ENCODE measurements around the gene LRMDA. TPM values are rescaled to one million over a fixed set of nuclear protein-coding genes. Genes with fewer than 3 reads are reported as not detected.

Gene LRMDA
- total RNA-seq, 2 experiments from 2014 or later, result not detected

DNA sequence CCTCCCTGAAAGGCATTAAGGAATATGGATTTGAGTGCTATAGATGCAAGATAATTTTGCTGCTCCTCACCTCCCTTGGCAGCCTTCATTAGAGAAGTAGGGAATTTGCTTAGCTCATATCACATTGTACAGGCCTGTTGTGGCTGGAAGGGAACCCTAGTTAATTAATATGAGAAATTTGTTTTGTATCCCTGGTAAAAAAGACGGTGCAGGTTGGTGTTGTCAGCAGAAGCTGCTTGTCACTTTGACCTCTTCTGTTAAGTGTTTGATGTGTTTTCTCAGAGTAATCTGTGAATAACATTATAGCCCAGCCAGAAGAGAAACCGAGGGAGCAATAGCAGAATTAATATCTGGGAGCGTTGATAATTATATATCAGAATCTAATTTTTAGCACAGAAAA is 278.4 kb downstream of the LRMDA start:
- H3K27ac Mint-ChIP-seq, result no peak overlapping the region
- no peak overlapping the region for H3K4me3 Mint-ChIP-seq
- ChIA-PET POLR2A (no interaction called here), CTCF (no interaction called here)
- no peaks in the 10 kb centered on the region for H3K9me3 Mint-ChIP-seq
- H3K4me1 Mint-ChIP-seq, result no peaks in the 10 kb centered on the region
- no peak for DNase-seq
- no peaks in the 10 kb centered on the region for H3K36me3 Mint-ChIP-seq (ENCODE audit: low read depth)
- peaks cover 3% of the 10 kb centered on the region for H3K27me3 Mint-ChIP-seq

DNA sequence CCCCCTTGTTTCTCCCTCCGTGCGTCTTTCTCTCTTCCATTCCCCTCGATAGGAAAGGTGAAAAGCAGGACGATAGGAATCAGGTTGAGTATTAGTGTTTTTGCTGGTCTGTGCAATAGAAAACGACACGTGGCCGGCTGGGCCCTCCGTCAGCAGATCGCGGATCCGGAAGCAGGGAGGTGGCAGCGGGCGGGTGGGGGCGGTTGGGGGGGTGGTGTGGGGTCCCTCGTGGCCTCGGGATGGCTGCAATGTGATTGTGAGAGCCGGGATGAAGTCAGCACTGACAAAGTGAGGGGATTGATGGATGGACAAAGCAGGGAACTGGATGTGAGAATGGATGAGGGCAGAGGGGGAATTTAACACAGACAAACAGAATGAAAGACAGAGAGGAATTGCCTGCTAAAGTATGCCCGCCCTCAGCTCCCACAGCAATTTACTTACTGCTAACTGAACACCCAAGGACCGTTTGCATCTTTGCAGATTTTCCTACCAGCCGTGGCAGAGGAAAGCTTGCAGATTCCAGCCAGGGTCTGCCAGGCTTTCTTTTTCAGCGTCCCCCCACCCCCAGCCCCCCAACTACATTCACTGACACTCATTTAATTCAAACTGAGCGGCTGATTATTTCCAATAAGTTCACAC is 280.9 kb downstream of the LRMDA start:
- CTCF ChIA-PET, result no interaction called here
- H3K27me3 Mint-ChIP-seq, result peaks cover 3% of the 10 kb centered on the region
- H3K9me3 Mint-ChIP-seq, result no peaks in the 10 kb centered on the region
- H3K4me3 Mint-ChIP-seq, result no peak overlapping the region
- POLR2A ChIA-PET, result no interaction called here
- no peaks in the 10 kb centered on the region for H3K4me1 Mint-ChIP-seq
- no peak for DNase-seq
- H3K36me3 Mint-ChIP-seq (ENCODE audit: low read depth), result no peaks in the 10 kb centered on the region
- no peak overlapping the region for H3K27ac Mint-ChIP-seq

DNA sequence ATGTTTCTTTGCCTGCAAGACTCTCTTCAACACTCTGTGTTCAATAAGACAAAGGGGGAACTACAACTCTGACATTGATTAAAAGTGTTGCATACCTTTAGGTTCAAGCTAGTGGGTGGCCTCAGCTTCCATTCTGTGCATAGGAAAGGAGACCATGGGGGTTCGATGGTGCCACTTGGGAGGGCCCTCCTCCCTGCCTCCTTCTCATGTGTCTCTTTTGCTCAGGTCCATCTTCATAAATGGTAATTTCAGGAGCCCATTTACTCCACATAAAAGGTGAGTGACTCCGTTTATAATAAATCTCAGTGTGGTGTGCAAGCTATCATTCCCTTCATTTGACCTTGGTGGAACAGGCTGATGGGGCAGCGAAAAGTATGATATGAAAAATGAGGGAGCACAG is 285.1 kb downstream of the LRMDA start:
- no peaks in the 10 kb centered on the region for H3K4me1 Mint-ChIP-seq
- H3K4me3 Mint-ChIP-seq, result no peak overlapping the region
- H3K27me3 Mint-ChIP-seq, result peaks cover 3% of the 10 kb centered on the region
- DNase-seq, result no peak
- ChIA-PET POLR2A (no interaction called here), CTCF (no interaction called here)
- H3K36me3 Mint-ChIP-seq (ENCODE audit: low read depth), result no peaks in the 10 kb centered on the region
- H3K27ac Mint-ChIP-seq, result no peak overlapping the region
- no peaks in the 10 kb centered on the region for H3K9me3 Mint-ChIP-seq

DNA sequence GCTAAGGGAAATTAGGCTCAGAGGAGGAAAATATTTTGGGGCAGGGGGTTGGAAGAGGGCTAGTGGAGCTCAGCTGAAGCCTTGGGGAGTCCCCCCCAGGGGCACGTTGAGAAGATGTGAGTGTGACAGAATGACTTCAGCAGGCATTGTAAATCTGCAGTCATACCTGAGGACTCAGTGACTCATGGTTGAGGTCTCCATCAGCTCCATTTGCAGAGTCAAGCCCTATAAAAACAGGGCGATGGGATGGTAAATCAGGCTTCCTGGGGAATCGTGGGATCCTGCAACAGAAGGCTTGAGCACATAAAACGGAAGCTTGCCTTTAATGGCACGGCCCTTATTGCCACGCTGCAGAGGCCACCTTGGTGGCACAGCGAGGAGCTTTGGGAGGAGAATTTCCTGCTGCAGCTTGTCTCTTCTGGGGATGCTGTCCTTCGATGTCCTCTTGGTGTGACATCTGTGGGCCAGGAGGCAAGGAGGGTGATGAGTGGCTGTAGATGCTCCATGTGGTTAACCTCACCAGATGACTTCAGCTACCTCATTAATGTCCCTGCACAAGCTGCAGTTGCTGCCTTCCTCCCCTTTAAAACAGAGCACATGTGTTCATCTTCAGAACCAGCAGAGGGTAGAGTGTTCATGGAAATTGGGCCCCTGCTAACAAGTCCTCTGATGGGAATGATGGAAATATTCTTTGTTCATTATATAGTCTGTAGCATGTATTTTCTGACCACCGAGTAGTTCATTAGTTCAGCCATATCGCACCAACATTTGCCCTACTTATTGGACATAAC is 285.9 kb downstream of the LRMDA start:
- no peak for DNase-seq
- H3K27ac Mint-ChIP-seq, result no peak overlapping the region
- H3K4me3 Mint-ChIP-seq, result no peak overlapping the region
- H3K27me3 Mint-ChIP-seq, result no peaks in the 10 kb centered on the region
- POLR2A ChIA-PET, result no interaction called here
- H3K9me3 Mint-ChIP-seq, result no peaks in the 10 kb centered on the region
- CTCF ChIA-PET, result no interaction called here
- no peaks in the 10 kb centered on the region for H3K36me3 Mint-ChIP-seq (ENCODE audit: low read depth)
- H3K4me1 Mint-ChIP-seq, result no peaks in the 10 kb centered on the region

DNA sequence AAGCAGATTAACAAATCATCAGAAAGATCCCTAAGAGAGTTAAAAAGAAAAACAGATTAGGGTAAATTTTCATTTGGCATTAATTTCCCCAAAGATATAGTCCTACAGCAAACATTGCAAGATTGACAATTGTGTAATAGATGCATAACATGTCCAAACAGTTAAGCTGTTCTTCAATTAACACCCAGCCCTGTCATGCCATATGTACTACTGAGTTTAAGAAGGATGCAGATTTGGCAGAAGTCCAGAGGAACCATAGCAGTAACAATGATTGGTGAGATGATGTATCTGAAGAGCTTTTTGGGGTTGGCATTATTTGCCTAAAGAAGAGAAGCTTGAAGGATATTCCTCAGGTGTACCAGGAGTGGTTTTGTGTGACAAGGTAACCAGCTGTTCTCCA is 287.6 kb downstream of the LRMDA start:
- Mint-ChIP-seq H3K27me3 (no peaks in the 10 kb centered on the region), H3K27ac (no peak overlapping the region), H3K4me3 (no peak overlapping the region), H3K9me3 (no peaks in the 10 kb centered on the region), H3K4me1 (no peaks in the 10 kb centered on the region), H3K36me3 (ENCODE audit: low read depth) (no peaks in the 10 kb centered on the region)
- DNase-seq, result no peak
- CTCF ChIA-PET, result no interaction called here
- POLR2A ChIA-PET, result no interaction called here

DNA sequence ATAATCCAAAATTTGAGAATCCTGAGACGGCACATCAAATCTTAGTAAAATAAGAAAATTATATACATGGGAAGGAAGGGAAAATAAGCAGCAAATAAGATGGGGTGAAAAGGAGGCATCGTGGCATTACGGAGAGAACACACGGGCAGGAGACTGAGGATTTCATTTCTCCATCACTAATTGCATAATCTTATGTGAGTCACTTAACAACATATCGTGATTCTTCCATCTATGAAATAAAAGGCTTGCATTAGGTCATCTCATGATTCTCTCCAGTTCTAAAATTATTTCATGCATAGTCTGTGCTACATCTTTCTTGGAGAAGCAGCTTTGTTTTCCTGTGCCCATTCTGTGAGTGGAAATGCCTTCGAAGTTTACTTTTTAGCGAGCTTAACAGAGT is 288.7 kb downstream of the LRMDA start:
- POLR2A ChIA-PET, result no interaction called here
- Mint-ChIP-seq H3K4me3 (no peak overlapping the region), H3K36me3 (ENCODE audit: low read depth) (no peaks in the 10 kb centered on the region), H3K9me3 (no peaks in the 10 kb centered on the region), H3K4me1 (no peaks in the 10 kb centered on the region), H3K27me3 (no peaks in the 10 kb centered on the region), H3K27ac (no peak overlapping the region)
- no peak for DNase-seq
- CTCF ChIA-PET, result no interaction called here

DNA sequence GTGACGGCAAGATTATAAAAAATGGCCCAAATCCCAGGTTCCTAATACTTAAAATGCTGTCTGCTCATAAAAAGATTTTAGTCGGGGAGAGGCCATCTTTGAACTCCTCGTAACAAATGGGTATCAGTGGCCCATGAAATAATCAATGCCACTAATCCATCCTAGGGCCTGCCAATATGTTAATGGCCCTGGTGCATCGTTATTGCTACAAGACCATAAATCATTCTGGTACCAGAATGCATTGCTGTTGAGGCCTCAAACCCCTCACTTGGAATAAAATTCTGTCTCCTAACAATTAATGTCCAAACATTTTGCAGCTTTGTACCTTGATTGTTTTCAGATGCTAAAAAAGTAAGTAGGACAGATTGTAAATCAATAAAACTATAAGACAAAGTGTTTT is 290.6 kb downstream of the LRMDA start:
- no peaks in the 10 kb centered on the region for H3K4me1 Mint-ChIP-seq
- no peak overlapping the region for H3K27ac Mint-ChIP-seq
- H3K4me3 Mint-ChIP-seq, result no peak overlapping the region
- POLR2A ChIA-PET, result no interaction called here
- DNase-seq, result no peak
- no peaks in the 10 kb centered on the region for H3K27me3 Mint-ChIP-seq
- H3K9me3 Mint-ChIP-seq, result no peaks in the 10 kb centered on the region
- CTCF ChIA-PET, result no interaction called here
- no peaks in the 10 kb centered on the region for H3K36me3 Mint-ChIP-seq (ENCODE audit: low read depth)

DNA sequence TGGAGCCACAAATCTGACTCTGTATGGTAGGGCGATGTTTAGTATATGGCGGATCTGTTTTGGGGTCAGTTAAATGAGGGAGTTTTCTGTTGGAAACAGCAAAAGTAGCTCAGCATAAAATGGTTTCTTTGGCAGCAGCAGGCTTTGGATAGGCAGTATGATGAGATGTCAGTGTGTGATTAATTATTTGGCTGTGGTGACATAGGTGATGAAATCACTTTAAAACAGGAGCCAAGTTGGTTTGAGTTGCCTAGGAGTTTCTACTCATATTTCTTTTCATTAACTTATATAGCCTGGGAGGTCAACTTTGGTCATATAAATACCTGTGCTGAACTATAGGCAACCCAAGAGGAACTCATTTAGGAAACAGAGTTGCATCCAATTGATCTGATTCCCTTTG is 291.2 kb downstream of the LRMDA start:
- CTCF ChIA-PET, result no interaction called here
- Mint-ChIP-seq H3K4me3 (no peak overlapping the region), H3K27me3 (no peaks in the 10 kb centered on the region), H3K4me1 (no peaks in the 10 kb centered on the region), H3K27ac (no peak overlapping the region), H3K36me3 (ENCODE audit: low read depth) (no peaks in the 10 kb centered on the region), H3K9me3 (no peaks in the 10 kb centered on the region)
- DNase-seq, result no peak
- POLR2A ChIA-PET, result no interaction called here

DNA sequence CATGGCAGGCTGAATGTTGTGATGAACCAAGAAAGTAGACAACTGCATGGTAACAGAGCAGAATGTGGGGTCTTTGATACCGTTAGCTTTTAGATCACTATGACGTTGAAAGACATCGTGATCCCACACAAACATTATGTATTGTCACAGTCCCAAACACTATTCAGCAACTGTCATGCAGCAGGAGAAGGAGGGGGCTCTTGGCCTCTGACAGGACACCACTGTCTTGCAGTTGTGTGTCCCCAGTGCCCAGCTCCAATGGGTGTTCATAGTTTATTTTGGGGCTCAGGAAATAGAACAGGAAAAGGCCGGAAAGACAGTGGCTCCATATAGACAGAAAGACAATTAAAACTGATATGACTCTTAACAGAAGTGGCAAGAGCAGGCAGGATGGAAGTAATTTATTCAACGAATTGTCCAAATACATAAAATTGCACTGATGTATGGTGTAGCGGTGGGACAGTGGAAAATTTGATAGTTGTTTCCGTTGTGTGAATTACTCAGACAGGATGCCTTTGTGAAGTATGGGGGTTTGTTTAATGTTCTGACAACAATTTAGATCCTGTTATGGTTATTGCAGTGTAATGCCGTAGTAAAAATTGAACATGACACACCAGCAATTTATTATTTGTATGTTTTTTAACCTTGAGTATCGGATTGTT is 292.0 kb downstream of the LRMDA start:
- Mint-ChIP-seq H3K4me3 (no peak overlapping the region), H3K27me3 (no peaks in the 10 kb centered on the region), H3K27ac (no peak overlapping the region), H3K4me1 (no peaks in the 10 kb centered on the region), H3K36me3 (ENCODE audit: low read depth) (no peaks in the 10 kb centered on the region), H3K9me3 (no peaks in the 10 kb centered on the region)
- POLR2A ChIA-PET, result no interaction called here
- no peak for DNase-seq
- CTCF ChIA-PET, result no interaction called here

DNA sequence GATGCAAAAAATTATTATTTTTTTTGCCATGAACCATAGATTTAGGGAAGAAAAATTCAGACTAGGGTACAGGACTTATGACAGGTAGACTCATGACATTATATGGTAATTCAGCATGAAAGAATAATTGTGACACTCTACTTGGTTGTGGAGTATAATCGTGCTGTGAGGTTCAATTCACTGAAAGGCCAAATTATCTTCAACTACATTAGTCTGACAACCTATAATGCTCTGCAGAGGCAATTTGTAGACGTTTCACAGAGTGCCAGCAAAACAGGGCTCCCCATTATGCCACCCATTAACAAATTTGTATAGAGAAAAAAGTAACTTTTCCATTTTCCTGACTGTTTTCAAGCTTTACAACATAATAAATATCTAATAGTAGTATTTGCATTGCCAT is 292.6 kb downstream of the LRMDA start:
- no peak for DNase-seq
- Mint-ChIP-seq H3K4me3 (no peak overlapping the region), H3K36me3 (ENCODE audit: low read depth) (no peaks in the 10 kb centered on the region), H3K9me3 (no peaks in the 10 kb centered on the region), H3K27me3 (no peaks in the 10 kb centered on the region), H3K27ac (no peak overlapping the region), H3K4me1 (no peaks in the 10 kb centered on the region)
- ChIA-PET POLR2A (no interaction called here), CTCF (no interaction called here)

DNA sequence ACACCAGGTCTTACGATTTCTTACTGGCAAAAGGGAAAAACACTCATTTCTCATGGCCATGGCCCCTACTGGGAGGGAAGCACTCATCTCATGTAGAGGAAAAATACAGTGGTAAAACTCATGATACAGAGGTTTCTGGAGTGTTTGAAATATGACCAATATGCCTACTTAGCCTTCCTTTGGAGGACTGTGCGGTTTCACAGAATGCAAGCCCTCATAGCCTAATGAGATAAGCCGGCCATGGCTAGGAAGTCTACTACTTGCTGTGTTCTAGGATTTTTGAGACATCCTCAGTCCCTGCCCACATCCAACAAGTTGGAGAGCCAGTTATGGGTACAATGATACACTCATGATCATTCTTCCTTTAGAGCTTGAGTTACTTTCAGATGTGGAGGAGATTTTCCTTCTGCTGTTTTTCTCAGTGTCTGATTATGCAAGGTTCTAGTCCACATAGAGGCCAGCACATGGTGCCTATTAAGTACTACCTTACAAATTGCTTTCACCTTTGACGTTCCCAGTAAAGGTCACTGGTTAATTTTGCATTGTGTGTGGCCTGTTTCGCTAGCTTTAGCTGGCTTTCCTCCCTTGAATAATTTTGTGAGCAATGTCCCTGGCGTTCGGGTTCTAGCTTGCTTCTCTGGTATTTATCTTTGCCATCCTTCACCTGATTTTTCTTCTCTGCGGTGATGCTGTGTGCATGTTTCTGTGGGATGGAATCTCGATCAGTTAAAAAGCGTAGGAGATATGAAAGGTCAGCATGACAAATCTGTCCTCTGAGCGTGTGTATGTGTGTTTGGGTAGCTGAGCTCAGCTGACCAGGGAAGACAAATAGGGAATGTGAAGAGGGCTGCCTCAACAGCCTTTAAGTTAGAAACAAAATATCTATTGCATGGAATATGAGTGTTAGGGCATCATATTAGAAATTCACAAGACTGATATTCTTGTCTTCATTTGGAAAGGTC is 295.4 kb downstream of the LRMDA start:
- POLR2A ChIA-PET, result no interaction called here
- DNase-seq, result no peak
- Mint-ChIP-seq H3K9me3 (no peaks in the 10 kb centered on the region), H3K36me3 (ENCODE audit: low read depth) (no peaks in the 10 kb centered on the region), H3K4me1 (no peaks in the 10 kb centered on the region), H3K4me3 (no peak overlapping the region), H3K27me3 (no peaks in the 10 kb centered on the region), H3K27ac (no peak overlapping the region)
- CTCF ChIA-PET, result no interaction called here

DNA sequence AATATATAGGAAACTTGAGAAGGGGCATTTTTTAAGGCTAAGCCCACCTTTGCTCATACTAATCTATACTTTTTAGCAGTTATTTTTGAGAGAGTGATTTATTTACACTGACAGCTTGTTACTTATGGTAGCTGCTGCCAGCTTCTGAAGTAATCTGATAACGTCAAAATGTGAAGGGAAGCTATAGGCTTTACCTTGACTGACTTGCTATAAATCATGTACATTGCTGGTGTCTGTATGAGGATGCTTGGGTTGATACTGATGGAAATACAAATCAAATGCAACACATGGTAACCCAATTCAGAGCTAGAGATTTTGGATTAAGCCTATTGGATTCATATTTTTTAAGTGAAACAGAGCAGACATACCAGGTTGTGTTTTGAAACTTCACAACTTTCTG is 299.4 kb downstream of the LRMDA start:
- no peak overlapping the region for H3K27ac Mint-ChIP-seq
- H3K27me3 Mint-ChIP-seq, result no peaks in the 10 kb centered on the region
- H3K9me3 Mint-ChIP-seq, result no peaks in the 10 kb centered on the region
- no peaks in the 10 kb centered on the region for H3K4me1 Mint-ChIP-seq
- no peak overlapping the region for H3K4me3 Mint-ChIP-seq
- no peak for DNase-seq
- no peaks in the 10 kb centered on the region for H3K36me3 Mint-ChIP-seq (ENCODE audit: low read depth)
- ChIA-PET CTCF (no interaction called here), POLR2A (no interaction called here)

DNA sequence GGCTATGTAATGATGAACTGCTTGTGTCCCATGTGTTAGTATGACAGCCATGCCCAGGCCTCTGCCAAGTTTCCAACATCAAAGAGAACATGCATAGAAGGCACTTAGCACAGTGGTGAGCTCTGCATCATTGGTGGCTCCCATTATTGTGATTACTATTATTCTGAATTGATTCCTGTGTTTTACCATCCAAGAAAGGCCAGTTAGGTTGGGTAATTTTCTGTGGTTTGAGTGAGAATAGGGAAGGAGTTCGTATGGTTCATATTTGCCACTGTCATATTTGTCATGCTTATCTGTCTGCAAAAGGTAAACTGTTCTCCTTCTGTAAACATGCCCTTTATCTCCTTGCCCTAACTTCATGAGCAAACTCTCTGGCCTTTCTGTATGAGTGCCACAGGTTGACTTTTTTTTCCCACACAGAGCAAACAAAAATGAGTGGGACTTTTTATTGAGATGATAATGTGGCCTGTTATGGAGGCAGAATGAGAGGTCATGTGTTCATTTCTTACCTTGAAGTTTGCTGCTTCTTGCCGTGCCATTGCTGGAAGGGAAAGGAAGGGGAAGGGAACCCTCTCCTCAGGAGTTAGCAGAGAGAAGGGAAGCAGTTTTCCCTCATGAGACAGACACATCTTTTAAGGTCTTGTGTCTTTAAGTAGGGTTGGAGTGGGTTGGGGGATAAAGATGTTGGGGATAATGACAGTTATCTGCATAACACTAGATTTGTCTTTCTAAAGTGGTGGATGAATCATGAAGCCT is 301.9 kb downstream of the LRMDA start:
- ChIA-PET CTCF (no interaction called here), POLR2A (no interaction called here)
- Mint-ChIP-seq H3K4me1 (no peaks in the 10 kb centered on the region), H3K9me3 (no peaks in the 10 kb centered on the region), H3K27me3 (no peaks in the 10 kb centered on the region), H3K27ac (no peak overlapping the region), H3K36me3 (ENCODE audit: low read depth) (no peaks in the 10 kb centered on the region), H3K4me3 (no peak overlapping the region)
- no peak for DNase-seq
